ENCODE data around the gene RAB11A.

RAB11A gene

DNA sequence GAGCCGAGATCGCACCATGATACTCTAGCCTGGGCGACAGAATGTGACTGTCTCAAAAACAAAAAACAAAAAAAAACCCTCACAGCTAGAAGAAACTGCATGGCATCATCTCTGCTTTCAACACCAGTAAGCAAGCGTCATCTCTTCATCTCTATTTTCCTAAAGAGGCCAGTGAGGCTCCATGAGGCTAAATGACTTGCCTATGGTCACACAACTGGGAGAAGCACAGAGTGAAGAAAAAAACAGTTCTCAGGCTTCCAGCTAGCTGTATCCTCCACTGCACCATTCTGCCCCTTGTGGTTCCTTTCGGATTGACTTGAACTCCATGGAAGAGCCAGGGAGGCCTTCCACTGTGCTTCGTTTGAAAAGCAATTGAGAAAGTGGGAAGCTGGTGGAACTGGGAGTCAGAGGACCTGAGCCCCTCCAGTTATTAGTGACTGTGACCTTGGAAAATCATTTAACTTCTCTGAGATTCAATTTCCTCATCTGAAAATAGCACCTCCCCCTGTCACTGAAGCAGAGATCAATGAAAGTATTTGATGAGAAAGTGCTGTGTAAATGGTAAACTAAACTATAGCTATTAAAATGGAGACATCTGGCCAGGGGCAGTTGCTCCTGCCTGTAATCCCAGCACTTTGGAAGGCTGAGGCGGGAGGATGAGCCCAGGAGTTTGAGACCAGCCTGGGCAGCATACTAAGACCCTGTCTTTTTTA lies 45.1 kb upstream of the RAB11A start:
- Histone ChIP-seq H2AFZ (peak overlapping the region; percentile 56), H3K79me2 (no peaks in the 10 kb centered on the region), H3K4me2 (ENCODE audit: low read length) (no peak overlapping the region), H3K4me1 (no peaks in the 10 kb centered on the region), H3K27ac (no peak overlapping the region), H3K27me3 (ENCODE audit: control insufficient read depth, insufficient read depth, low read length) (no peaks in the 10 kb centered on the region), H3K9ac (no peak overlapping the region), H3K9me3 (ENCODE audit: control insufficient read depth, low read length) (no peaks in the 10 kb centered on the region), H3K4me3 (ENCODE audit: low read depth, low read length) (no peak overlapping the region), H3K36me3 (ENCODE audit: control insufficient read depth, insufficient read depth, low read length) (no peaks in the 10 kb centered on the region)
- TF ChIP-seq, protein P1, sequence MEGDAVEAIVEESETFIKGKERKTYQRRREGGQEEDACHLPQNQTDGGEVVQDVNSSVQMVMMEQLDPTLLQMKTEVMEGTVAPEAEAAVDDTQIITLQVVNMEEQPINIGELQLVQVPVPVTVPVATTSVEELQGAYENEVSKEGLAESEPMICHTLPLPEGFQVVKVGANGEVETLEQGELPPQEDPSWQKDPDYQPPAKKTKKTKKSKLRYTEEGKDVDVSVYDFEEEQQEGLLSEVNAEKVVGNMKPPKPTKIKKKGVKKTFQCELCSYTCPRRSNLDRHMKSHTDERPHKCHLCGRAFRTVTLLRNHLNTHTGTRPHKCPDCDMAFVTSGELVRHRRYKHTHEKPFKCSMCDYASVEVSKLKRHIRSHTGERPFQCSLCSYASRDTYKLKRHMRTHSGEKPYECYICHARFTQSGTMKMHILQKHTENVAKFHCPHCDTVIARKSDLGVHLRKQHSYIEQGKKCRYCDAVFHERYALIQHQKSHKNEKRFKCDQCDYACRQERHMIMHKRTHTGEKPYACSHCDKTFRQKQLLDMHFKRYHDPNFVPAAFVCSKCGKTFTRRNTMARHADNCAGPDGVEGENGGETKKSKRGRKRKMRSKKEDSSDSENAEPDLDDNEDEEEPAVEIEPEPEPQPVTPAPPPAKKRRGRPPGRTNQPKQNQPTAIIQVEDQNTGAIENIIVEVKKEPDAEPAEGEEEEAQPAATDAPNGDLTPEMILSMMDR (IDR thresholded peaks at IDR 0.05), result peak; percentile 50

DNA sequence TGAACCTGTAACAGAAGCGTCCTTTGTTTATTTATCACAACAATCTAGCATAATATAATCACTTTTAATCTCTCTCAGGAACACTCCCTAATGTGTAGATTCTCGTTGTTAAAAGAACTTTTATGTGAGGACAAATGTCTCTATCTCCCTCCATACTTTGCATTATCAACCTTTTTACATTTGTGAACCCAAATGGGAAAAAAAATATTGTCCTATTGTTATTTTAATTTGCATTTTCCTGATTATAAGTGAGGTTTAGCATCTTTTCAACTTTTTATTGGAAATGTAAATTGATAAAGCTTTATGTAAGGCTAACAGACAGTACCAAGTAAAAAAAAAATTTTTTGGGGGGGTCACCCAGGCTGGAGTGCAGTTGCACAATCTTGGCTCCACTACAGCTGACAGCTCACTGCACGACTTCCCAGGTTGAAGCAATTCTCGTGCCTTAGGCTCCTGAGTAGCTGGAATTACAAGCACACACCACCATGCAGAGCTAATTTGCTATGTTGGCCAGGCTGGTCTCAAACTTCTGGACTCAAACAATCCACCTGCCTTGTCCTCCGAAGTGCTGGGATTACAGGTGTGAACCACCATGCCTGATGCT lies 44.2 kb upstream of the RAB11A start:
- H3K4me2 ChIP-seq (ENCODE audit: low read length), result no peak overlapping the region
- H3K79me2 ChIP-seq, result no peaks in the 10 kb centered on the region
- H2AFZ ChIP-seq, result no peak overlapping the region
- H3K9ac ChIP-seq, result no peak overlapping the region
- no peaks in the 10 kb centered on the region for H3K9me3 ChIP-seq (ENCODE audit: control insufficient read depth, low read length)
- H3K27me3 ChIP-seq (ENCODE audit: control insufficient read depth, insufficient read depth, low read length), result no peaks in the 10 kb centered on the region
- TF ChIP-seq, protein P1 (IDR thresholded peaks at IDR 0.05), result no peak
- H3K27ac ChIP-seq, result no peak overlapping the region
- no peaks in the 10 kb centered on the region for H3K4me1 ChIP-seq
- H3K36me3 ChIP-seq (ENCODE audit: control insufficient read depth, insufficient read depth, low read length), result no peaks in the 10 kb centered on the region
- H3K4me3 ChIP-seq (ENCODE audit: low read depth, low read length), result no peak overlapping the region

DNA sequence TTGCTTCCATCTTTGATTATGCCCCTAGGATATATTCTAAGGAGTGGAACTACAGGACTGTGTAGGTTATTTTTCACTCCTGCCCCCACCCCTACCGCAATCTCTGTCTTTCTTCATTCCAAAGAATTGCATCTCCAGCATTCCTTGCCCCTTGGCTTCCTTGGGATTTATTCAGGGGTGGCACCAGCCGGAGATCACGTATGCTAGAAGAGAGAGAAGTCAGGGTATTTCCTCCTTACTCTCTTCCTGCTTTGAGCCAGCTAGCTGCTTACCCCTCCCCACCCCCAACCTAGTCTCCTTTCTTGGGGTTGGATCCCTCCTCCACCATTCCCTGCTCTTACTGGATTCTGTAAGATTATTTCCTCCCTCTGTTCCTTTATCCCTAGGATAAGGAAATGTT lies 42.2 kb upstream of the RAB11A start:
- Histone ChIP-seq H3K27ac (no peak overlapping the region), H3K4me3 (ENCODE audit: low read depth, low read length) (no peak overlapping the region)
- TF ChIP-seq, protein P1 (IDR thresholded peaks at IDR 0.05), result no peak

DNA sequence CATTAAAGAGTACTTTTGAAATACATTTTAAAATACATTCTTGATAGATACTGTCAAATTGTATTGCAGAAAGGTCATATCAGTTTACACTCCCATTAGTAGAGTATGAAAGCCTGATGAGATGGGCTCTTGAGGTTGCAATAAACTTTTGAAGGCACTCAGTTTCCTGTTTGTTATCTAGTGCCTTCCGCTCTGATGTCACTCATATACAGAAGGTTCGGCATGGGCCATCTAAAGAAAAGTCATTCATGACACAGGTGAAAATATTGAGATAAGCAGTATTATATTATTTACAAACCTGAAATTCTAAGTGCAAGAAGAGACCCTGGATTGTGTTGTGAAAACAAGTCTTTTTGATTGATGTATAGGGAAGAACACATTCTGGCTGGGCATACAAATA lies 40.7 kb upstream of the RAB11A start:
- TF ChIP-seq, protein P1 (IDR thresholded peaks at IDR 0.05), result no peak
- Histone ChIP-seq H3K27me3 (ENCODE audit: control insufficient read depth, insufficient read depth, low read length) (no peaks in the 10 kb centered on the region), H3K4me1 (peaks cover 6% of the 10 kb centered on the region)

More for the DNA sequence above, 42.2 kb upstream of the RAB11A start:
- Histone ChIP-seq H2AFZ (no peak overlapping the region), H3K4me1 (no peaks in the 10 kb centered on the region), H3K36me3 (ENCODE audit: control insufficient read depth, insufficient read depth, low read length) (no peaks in the 10 kb centered on the region), H3K27me3 (ENCODE audit: control insufficient read depth, insufficient read depth, low read length) (no peaks in the 10 kb centered on the region), H3K79me2 (no peaks in the 10 kb centered on the region), H3K9ac (no peak overlapping the region), H3K9me3 (ENCODE audit: control insufficient read depth, low read length) (no peaks in the 10 kb centered on the region), H3K4me2 (ENCODE audit: low read length) (no peak overlapping the region)

More for the DNA sequence above, 40.7 kb upstream of the RAB11A start:
- no peak overlapping the region for H3K4me3 ChIP-seq (ENCODE audit: low read depth, low read length)
- no peak overlapping the region for H3K27ac ChIP-seq
- no peaks in the 10 kb centered on the region for H3K9me3 ChIP-seq (ENCODE audit: control insufficient read depth, low read length)
- no peaks in the 10 kb centered on the region for H3K36me3 ChIP-seq (ENCODE audit: control insufficient read depth, insufficient read depth, low read length)
- H3K9ac ChIP-seq, result no peak overlapping the region
- no peaks in the 10 kb centered on the region for H3K79me2 ChIP-seq
- H2AFZ ChIP-seq, result no peak overlapping the region
- no peak overlapping the region for H3K4me2 ChIP-seq (ENCODE audit: low read length)

All from parathyroid adenoma (tissue), 2 donors.